ENCODE data around the gene TAF4.

DNA sequence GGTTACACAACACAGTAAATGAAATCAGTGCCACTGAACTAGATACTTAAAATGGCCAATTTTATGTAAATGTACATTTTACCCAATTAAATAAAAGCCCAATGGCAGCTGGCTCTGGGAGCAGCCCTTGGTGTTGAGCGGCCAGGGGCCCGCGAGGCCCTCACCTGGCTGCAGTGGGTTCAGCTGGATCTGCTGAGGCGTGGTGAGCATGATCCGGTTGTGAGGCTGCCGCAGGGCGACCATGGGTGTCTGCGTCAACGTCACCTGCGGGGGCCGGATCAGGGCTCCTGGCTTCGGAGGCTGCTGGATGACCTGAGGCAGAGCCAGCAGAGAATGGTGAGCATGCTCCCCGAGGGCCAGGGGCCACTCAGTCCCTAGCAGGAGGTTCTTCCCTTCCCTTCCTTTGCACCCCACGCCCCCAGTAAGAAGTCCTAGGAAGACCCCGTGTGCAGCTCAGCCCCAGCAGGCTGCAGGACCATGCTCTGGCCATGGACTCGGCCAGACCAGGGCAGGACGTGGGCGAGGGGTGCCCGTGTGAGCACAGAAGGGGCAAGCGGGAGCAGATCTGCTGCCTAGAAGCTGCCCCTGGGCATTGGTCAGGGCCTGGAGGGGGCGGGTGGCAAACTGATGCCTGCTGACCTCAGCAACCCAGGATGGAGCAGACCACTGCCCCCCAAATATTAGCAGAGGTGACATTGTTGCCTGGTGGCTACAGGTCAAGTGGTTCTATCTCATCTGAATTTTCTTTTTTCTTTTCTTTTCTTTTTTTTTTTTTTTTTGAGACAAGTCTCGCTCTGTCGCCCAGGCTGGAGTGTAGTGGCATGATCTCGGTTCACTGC lies 61.9 kb downstream of the TAF4 start:
- TF ChIP-seq, protein P1, sequence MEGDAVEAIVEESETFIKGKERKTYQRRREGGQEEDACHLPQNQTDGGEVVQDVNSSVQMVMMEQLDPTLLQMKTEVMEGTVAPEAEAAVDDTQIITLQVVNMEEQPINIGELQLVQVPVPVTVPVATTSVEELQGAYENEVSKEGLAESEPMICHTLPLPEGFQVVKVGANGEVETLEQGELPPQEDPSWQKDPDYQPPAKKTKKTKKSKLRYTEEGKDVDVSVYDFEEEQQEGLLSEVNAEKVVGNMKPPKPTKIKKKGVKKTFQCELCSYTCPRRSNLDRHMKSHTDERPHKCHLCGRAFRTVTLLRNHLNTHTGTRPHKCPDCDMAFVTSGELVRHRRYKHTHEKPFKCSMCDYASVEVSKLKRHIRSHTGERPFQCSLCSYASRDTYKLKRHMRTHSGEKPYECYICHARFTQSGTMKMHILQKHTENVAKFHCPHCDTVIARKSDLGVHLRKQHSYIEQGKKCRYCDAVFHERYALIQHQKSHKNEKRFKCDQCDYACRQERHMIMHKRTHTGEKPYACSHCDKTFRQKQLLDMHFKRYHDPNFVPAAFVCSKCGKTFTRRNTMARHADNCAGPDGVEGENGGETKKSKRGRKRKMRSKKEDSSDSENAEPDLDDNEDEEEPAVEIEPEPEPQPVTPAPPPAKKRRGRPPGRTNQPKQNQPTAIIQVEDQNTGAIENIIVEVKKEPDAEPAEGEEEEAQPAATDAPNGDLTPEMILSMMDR (IDR thresholded peaks at IDR 0.05), result no peak
- no peak for TF ChIP-seq POLR2A (IDR thresholded peaks at IDR 0.05)

Measured in body of pancreas (tissue), 4 donors.